GM12864 (cell line): Measurements from ENCODE around the gene ELMOD3.

ENCODE experiments used
- DNase-seq: peaks from one replicate; pipeline ENCODE4 v3.0.0-alpha.2; 2011; ENCODE audit warnings: low read depth
- H3K4me3 ChIP-seq: 2 replicates; pipeline ENCODE4 v1.5.1; 2011; ENCODE audit warnings: mild to moderate bottlenecking, low read depth, low read length, control low read depth
- CTCF ChIP-seq: IDR thresholded peaks from 2 replicates; pipeline ENCODE4 v1.5.1; 2011; ENCODE audit warnings: low read depth, mild to moderate bottlenecking, moderate library complexity, low read length, control low read depth, inconsistent platforms; ENCODE audit errors: missing control alignments

Gene ELMOD3

GRCh38 chr2:85393836-85394235, 39.3 kb downstream of the ELMOD3 start:
- DNase-seq = no peak
- no peak overlapping the region for H3K4me3 ChIP-seq
- no peak for TF ChIP-seq CTCF

- TF ChIP-seq CTCF = no peak
- no peak overlapping the region for H3K4me3 ChIP-seq
- no peak for DNase-seq
Measured at GRCh38 chr2:85394261-85394681, 39.7 kb downstream of the ELMOD3 start.

- DNase-seq = no peak
- no peak for TF ChIP-seq CTCF
- no peak overlapping the region for H3K4me3 ChIP-seq
Measured at GRCh38 chr2:85394976-85395375, 40.4 kb downstream of the ELMOD3 start.

GRCh38 chr2:85395912-85396475, 41.4 kb downstream of the ELMOD3 start:
- H3K4me3 ChIP-seq = no peak overlapping the region
- TF ChIP-seq CTCF = no peak
- DNase-seq = no peak

- H3K4me3 ChIP-seq = no peak overlapping the region
- no peak for DNase-seq
- no peak for TF ChIP-seq CTCF
Measured at GRCh38 chr2:85396531-85397470, 42.2 kb downstream of the ELMOD3 start.

- H3K4me3 ChIP-seq = no peak overlapping the region
- DNase-seq = no peak
- TF ChIP-seq CTCF = no peak
Measured at GRCh38 chr2:85397925-85398331, 43.4 kb downstream of the ELMOD3 start.
